H1 (cell line): ENCODE measurements around the gene PTTG2. TPM values are rescaled to one million over a fixed set of nuclear protein-coding genes. Genes with fewer than 3 reads are reported as not detected.

Source experiments
- CBX5 ChIP-seq: fragments of 300-800, 300-1000 bp; sonication (generic); IDR thresholded peaks from 2 replicates; pipeline ENCODE4 v1.7.1; 2016; ENCODE audit warnings: antibody characterized with exemption, low read length, low read depth
- NANOG ChIP-seq: IDR thresholded peaks from 2 replicates; pipeline ENCODE4 v1.6.1; 2011; ENCODE audit warnings: low read length, low read depth, mild to moderate bottlenecking, inconsistent platforms; ENCODE audit not compliant: insufficient read depth, poor library complexity, severe bottlenecking
- TAF1 ChIP-seq: IDR thresholded peaks from 2 replicates; pipeline ENCODE4 v1.6.1; 2011; ENCODE audit warnings: mild to moderate bottlenecking, low read depth, low read length
- TCF12 ChIP-seq: IDR thresholded peaks from 2 replicates; pipeline ENCODE4 v1.6.1; 2011; ENCODE audit warnings: low read depth, mild to moderate bottlenecking, low read length
- polyA plus RNA-seq, 7 experiments: library from polyadenylated mRNA; depleted of rRNA in 3 of 7; stranded (reverse) in 5 of 7; unstranded in 2 of 7; fragments of >200 nt in 5 of 7; fragments of 200-250 nt in 2 of 7; gene quantifications; 1 replicate in 5 of 7; 2 replicates in 1 of 7; 4 replicates in 1 of 7; pipeline versions ENCODE4 v1.2.1 to v1.2.3, GENCODE V29; 2011 to 2013; ENCODE audit warnings: missing spikeins in 2 of 7, mixed read lengths in 2 of 7
- total RNA-seq: library from RNA; stranded (reverse); fragmentation: NEBNext Ultra II Directional; extraction: Animal tissue kit (Norgen Biotek cat#: 25700); gene quantifications from 2 replicates; pipeline ENCODE4 v1.2.1, GENCODE V29; 2021
- TF ChIP-seq, protein P1 (sequence below): fragments of 300-600 bp; sonication (generic); IDR thresholded peaks from 2 replicates; pipeline ENCODE4 v1.7.1; 2012; ENCODE audit warnings: low read length, moderate library complexity, mild to moderate bottlenecking, inconsistent platforms; ENCODE audit not compliant: insufficient replicate concordance

The PTTG2 gene
- total and polyA plus RNA-seq, 2 of the 8 experiments (the other 6 are each of a cell fraction or from before 2014, with no cell fraction given): not detected

DNA sequence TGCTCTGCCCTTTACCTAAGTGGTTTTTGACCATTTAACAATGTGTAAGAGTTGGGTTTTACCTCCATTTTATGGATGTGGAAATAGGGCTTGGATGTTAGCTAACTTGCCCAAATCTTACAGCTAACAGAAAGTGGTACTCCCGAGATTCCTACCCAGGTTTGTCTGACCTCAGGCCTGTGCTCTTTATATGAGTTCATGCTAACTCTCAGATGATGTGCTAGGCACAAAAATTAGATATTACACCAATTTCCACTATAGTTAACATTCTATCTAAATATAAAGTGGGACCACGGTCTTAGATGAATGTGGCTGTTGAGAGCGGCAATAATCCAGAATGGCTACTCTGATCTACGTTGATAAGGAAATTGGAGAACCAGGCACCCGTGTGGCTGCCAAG lies at the start of gene PTTG2 (continued):
- TF ChIP-seq, protein P1, sequence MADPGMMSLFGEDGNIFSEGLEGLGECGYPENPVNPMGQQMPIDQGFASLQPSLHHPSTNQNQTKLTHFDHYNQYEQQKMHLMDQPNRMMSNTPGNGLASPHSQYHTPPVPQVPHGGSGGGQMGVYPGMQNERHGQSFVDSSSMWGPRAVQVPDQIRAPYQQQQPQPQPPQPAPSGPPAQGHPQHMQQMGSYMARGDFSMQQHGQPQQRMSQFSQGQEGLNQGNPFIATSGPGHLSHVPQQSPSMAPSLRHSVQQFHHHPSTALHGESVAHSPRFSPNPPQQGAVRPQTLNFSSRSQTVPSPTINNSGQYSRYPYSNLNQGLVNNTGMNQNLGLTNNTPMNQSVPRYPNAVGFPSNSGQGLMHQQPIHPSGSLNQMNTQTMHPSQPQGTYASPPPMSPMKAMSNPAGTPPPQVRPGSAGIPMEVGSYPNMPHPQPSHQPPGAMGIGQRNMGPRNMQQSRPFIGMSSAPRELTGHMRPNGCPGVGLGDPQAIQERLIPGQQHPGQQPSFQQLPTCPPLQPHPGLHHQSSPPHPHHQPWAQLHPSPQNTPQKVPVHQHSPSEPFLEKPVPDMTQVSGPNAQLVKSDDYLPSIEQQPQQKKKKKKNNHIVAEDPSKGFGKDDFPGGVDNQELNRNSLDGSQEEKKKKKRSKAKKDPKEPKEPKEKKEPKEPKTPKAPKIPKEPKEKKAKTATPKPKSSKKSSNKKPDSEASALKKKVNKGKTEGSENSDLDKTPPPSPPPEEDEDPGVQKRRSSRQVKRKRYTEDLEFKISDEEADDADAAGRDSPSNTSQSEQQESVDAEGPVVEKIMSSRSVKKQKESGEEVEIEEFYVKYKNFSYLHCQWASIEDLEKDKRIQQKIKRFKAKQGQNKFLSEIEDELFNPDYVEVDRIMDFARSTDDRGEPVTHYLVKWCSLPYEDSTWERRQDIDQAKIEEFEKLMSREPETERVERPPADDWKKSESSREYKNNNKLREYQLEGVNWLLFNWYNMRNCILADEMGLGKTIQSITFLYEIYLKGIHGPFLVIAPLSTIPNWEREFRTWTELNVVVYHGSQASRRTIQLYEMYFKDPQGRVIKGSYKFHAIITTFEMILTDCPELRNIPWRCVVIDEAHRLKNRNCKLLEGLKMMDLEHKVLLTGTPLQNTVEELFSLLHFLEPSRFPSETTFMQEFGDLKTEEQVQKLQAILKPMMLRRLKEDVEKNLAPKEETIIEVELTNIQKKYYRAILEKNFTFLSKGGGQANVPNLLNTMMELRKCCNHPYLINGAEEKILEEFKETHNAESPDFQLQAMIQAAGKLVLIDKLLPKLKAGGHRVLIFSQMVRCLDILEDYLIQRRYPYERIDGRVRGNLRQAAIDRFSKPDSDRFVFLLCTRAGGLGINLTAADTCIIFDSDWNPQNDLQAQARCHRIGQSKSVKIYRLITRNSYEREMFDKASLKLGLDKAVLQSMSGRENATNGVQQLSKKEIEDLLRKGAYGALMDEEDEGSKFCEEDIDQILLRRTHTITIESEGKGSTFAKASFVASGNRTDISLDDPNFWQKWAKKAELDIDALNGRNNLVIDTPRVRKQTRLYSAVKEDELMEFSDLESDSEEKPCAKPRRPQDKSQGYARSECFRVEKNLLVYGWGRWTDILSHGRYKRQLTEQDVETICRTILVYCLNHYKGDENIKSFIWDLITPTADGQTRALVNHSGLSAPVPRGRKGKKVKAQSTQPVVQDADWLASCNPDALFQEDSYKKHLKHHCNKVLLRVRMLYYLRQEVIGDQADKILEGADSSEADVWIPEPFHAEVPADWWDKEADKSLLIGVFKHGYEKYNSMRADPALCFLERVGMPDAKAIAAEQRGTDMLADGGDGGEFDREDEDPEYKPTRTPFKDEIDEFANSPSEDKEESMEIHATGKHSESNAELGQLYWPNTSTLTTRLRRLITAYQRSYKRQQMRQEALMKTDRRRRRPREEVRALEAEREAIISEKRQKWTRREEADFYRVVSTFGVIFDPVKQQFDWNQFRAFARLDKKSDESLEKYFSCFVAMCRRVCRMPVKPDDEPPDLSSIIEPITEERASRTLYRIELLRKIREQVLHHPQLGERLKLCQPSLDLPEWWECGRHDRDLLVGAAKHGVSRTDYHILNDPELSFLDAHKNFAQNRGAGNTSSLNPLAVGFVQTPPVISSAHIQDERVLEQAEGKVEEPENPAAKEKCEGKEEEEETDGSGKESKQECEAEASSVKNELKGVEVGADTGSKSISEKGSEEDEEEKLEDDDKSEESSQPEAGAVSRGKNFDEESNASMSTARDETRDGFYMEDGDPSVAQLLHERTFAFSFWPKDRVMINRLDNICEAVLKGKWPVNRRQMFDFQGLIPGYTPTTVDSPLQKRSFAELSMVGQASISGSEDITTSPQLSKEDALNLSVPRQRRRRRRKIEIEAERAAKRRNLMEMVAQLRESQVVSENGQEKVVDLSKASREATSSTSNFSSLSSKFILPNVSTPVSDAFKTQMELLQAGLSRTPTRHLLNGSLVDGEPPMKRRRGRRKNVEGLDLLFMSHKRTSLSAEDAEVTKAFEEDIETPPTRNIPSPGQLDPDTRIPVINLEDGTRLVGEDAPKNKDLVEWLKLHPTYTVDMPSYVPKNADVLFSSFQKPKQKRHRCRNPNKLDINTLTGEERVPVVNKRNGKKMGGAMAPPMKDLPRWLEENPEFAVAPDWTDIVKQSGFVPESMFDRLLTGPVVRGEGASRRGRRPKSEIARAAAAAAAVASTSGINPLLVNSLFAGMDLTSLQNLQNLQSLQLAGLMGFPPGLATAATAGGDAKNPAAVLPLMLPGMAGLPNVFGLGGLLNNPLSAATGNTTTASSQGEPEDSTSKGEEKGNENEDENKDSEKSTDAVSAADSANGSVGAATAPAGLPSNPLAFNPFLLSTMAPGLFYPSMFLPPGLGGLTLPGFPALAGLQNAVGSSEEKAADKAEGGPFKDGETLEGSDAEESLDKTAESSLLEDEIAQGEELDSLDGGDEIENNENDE: no peak
- TF ChIP-seq NANOG (no peak), TAF1 (no peak), TCF12 (no peak), CBX5 (no peak)
